ENCODE results near the gene OPN3.

GRCh38 chr1:241548008-241548407, 92.2 kb downstream of the OPN3 start:
- TF ChIP-seq CTCF (conservative IDR thresholded peaks at IDR 0.05; ENCODE audit: low read length) (no peak), EZH2phosphoT487 (IDR thresholded peaks at IDR 0.05; ENCODE audit: borderline replicate concordance, low read depth, low read length) (no peak)
